GM18502 (cell line): ENCODE measurements around the gene CACNA1S.

ENCODE experiments used
- ATAC-seq: cut with Tn5 transposase; IDR thresholded peaks from one replicate; pipeline ENCODE4 v1.9.1; 2021; ENCODE audit warnings: mild to moderate bottlenecking; ENCODE audit not compliant: unreplicated experiment, poor library complexity

Gene CACNA1S

GRCh38 chr1:200992382-200993048, 119.7 kb downstream of the CACNA1S start:
- ATAC-seq, result no peak

- ATAC-seq, result no peak
These were observed 121.1 kb downstream of the CACNA1S start for GRCh38 chr1:200991097-200991614.

GRCh38 chr1:200990114-200990513, 122.1 kb downstream of the CACNA1S start:
- no peak for ATAC-seq
